ENCODE measurements around the gene FNBP1L. TPM values are rescaled to one million over a fixed set of nuclear protein-coding genes. Genes with fewer than 3 reads are reported as not detected.
A peak's percentile ranks its signal among the peaks of the same experiment; 100 is the strongest.

The FNBP1L gene
- total and polyA plus RNA-seq, 3 donors from 2014 or later: 21.9 to 54.4 (median 46.5) TPM

GRCh38 chr1:93446837-93447451 lies 974 bp upstream of the FNBP1L start:
- intact Hi-C loops (cut with DNase I; ENCODE audit: low total_unique reads): loop anchor here (10.0 kb wide), 1 partner anchor 398 kb away; no protein-coding TSS in a partner anchor
- WGBS, 2 donors: 19 to 28% methylated on average over 16 of the region's 16 CpGs
- Histone ChIP-seq H3K4me1 (no peaks in the 10 kb centered on the region), H3K27me3 (no peaks in the 10 kb centered on the region), H3K36me3 (ENCODE audit: low read depth, missing control alignments) (no peaks in the 10 kb centered on the region), H3K27ac (peak overlapping the region in 1 of 2 donors; percentile 79), H3K4me3 (peak overlapping the region; percentile 61 to 79), H3K9me3 (no peaks in the 10 kb centered on the region)
- peak; percentile 52 for DNase-seq
- TF ChIP-seq POLR2A (IDR thresholded peaks at IDR 0.05) (no peak), CTCF (IDR thresholded peaks at IDR 0.05) (no peak)

- peak; percentile 78 for DNase-seq
- TF ChIP-seq POLR2A (IDR thresholded peaks at IDR 0.05): no peak
- no peak for TF ChIP-seq CTCF (IDR thresholded peaks at IDR 0.05)
- peak overlapping the region; percentile 79 to 81 for H3K27ac ChIP-seq
- H3K27me3 ChIP-seq: no peaks in the 10 kb centered on the region
- 0 to 1% methylated on average over 19 to 50 of the region's 77 CpGs for WGBS, 2 donors
- H3K36me3 ChIP-seq (ENCODE audit: low read depth, missing control alignments): no peaks in the 10 kb centered on the region
- no peaks in the 10 kb centered on the region for H3K4me1 ChIP-seq
- H3K9me3 ChIP-seq: no peaks in the 10 kb centered on the region
- H3K4me3 ChIP-seq: peak overlapping the region; percentile 61 to 79
- intact Hi-C loops (cut with DNase I; ENCODE audit: low total_unique reads): loop anchor here (10.0 kb wide), 1 partner anchor 396 kb away; no protein-coding TSS in a partner anchor
These were observed 519 bp downstream of the FNBP1L start for GRCh38 chr1:93448292-93448982.

GRCh38 chr1:93448983-93449804 lies 1.3 kb downstream of the FNBP1L start:
- H3K27me3 ChIP-seq: no peaks in the 10 kb centered on the region
- no peaks in the 10 kb centered on the region for H3K9me3 ChIP-seq
- H3K27ac ChIP-seq: peak overlapping the region; percentile 79 to 81
- peak; percentile 67 for DNase-seq
- H3K36me3 ChIP-seq (ENCODE audit: low read depth, missing control alignments): no peaks in the 10 kb centered on the region
- WGBS, 2 donors: 1 to 4% methylated on average over 27 of the region's 27 CpGs
- intact Hi-C loops (cut with DNase I; ENCODE audit: low total_unique reads): loop anchor here (10.0 kb wide), 1 partner anchor 396 kb away; no protein-coding TSS in a partner anchor
- no peaks in the 10 kb centered on the region for H3K4me1 ChIP-seq
- TF ChIP-seq POLR2A (IDR thresholded peaks at IDR 0.05): no peak
- H3K4me3 ChIP-seq: peak overlapping the region; percentile 61 to 79

- intact Hi-C loops (cut with DNase I; ENCODE audit: low total_unique reads): no loop called here
- no peaks in the 10 kb centered on the region for H3K36me3 ChIP-seq (ENCODE audit: low read depth, missing control alignments)
- no peaks in the 10 kb centered on the region for H3K9me3 ChIP-seq
- no peak overlapping the region for H3K27ac ChIP-seq
- no peaks in the 10 kb centered on the region for H3K27me3 ChIP-seq
- H3K4me3 ChIP-seq: no peak overlapping the region
- 48 to 54% methylated on average over 1 of the region's 1 CpG for WGBS, 2 donors
- H3K4me1 ChIP-seq: no peaks in the 10 kb centered on the region
- TF ChIP-seq CTCF (IDR thresholded peaks at IDR 0.05): no peak
- no peak for TF ChIP-seq POLR2A (IDR thresholded peaks at IDR 0.05)
- DNase-seq: no peak
These were observed 2.4 kb downstream of the FNBP1L start for GRCh38 chr1:93450321-93450720.

- H3K4me3 ChIP-seq: no peak overlapping the region
- no peak for DNase-seq
- intact Hi-C loops (cut with DNase I; ENCODE audit: low total_unique reads): no loop called here
- H3K27ac ChIP-seq: no peak overlapping the region
- TF ChIP-seq CTCF (IDR thresholded peaks at IDR 0.05) (no peak), POLR2A (IDR thresholded peaks at IDR 0.05) (no peak)
- WGBS, 2 donors: 82 to 97% methylated on average over 1 of the region's 1 CpG
- H3K27me3 ChIP-seq: no peaks in the 10 kb centered on the region
- H3K9me3 ChIP-seq: no peaks in the 10 kb centered on the region
- no peaks in the 10 kb centered on the region for H3K4me1 ChIP-seq
- H3K36me3 ChIP-seq (ENCODE audit: low read depth, missing control alignments): no peaks in the 10 kb centered on the region
These were observed 6.0 kb downstream of the FNBP1L start for GRCh38 chr1:93453911-93454310.

Data from testis (tissue), 3 donors.